ENCODE results near the gene GJC1.

DNA sequence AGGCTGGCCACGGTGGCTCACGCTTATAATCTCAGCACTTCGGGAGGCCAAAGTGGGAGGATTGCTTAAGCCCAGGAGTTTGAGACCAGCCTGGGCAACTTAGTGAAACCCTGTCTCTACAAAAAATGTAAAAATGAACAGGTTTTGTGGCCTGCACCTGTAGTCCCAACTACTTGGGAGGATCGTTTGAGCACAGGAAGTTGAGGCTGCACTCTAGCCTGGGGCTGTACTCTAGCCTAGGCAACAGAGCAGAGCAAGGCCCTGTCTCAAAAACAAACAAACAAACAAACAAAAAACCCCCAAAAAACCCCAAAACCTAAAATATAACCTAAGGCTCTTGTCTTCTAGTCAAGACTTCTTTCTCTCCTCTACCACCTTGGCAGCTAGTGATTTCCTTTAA is 10.2 kb upstream of the GJC1 start:
- no peak for TF ChIP-seq POLR2A (IDR thresholded peaks at IDR 0.05)
- TF ChIP-seq, protein P1, sequence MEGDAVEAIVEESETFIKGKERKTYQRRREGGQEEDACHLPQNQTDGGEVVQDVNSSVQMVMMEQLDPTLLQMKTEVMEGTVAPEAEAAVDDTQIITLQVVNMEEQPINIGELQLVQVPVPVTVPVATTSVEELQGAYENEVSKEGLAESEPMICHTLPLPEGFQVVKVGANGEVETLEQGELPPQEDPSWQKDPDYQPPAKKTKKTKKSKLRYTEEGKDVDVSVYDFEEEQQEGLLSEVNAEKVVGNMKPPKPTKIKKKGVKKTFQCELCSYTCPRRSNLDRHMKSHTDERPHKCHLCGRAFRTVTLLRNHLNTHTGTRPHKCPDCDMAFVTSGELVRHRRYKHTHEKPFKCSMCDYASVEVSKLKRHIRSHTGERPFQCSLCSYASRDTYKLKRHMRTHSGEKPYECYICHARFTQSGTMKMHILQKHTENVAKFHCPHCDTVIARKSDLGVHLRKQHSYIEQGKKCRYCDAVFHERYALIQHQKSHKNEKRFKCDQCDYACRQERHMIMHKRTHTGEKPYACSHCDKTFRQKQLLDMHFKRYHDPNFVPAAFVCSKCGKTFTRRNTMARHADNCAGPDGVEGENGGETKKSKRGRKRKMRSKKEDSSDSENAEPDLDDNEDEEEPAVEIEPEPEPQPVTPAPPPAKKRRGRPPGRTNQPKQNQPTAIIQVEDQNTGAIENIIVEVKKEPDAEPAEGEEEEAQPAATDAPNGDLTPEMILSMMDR (IDR thresholded peaks at IDR 0.05), result no peak

Data from ovary (tissue), 3 donors.